ENCODE measurements around the gene MROH8.
"Not testable (repeated sequence)": the region's sequence is repeated elsewhere in the genome, so short reads cannot be mapped to it uniquely, and the experiment has no call there.

MROH8 gene

GRCh38 chr20:37151529-37151928 lies 27.8 kb downstream of the MROH8 start:
- Histone ChIP-seq H3K27ac (ENCODE audit: low read depth, low read length, poor library complexity, severe bottlenecking) (no peak overlapping the region), H3K4me3 (ENCODE audit: low read depth, low read length, poor library complexity, severe bottlenecking) (no peak overlapping the region), H3K36me3 (ENCODE audit: insufficient read depth, low read length) (no peaks in the 10 kb centered on the region), H3K9ac (ENCODE audit: low read length) (no peak overlapping the region), H3K9me2 (ENCODE audit: low read depth, low read length) (no peaks in the 10 kb centered on the region), H3K79me2 (ENCODE audit: insufficient read depth, low read length) (no peaks in the 10 kb centered on the region), H2AFZ (ENCODE audit: low read length) (no peak overlapping the region), H3K27me3 (ENCODE audit: insufficient read depth, low read length) (no peaks in the 10 kb centered on the region), H4K20me1 (ENCODE audit: insufficient read depth, low read length) (no peaks in the 10 kb centered on the region), H3F3A (ENCODE audit: insufficient read depth, low read length) (no peaks in the 10 kb centered on the region), H3K9me3 (ENCODE audit: low read length) (no peaks in the 10 kb centered on the region), H3K4me1 (ENCODE audit: insufficient read depth, low read length, severe bottlenecking) (no peaks in the 10 kb centered on the region), H3K4me2 (ENCODE audit: low read length) (no peak overlapping the region)
- TF ChIP-seq EZH2 (IDR thresholded peaks at IDR 0.05; ENCODE audit: borderline replicate concordance, low read length) (no peak), CTCF (IDR thresholded peaks at IDR 0.05; ENCODE audit: low read length) (no peak)

- not testable (repeated sequence) for H3K9ac ChIP-seq (ENCODE audit: low read length); H3K9me2 ChIP-seq (ENCODE audit: low read depth, low read length); H3K9me3 ChIP-seq (ENCODE audit: low read length); H3K79me2 ChIP-seq (ENCODE audit: insufficient read depth, low read length); H3K4me1 ChIP-seq (ENCODE audit: insufficient read depth, low read length, severe bottlenecking); H3K4me2 ChIP-seq (ENCODE audit: low read length); H3K36me3 ChIP-seq (ENCODE audit: insufficient read depth, low read length); H3K27me3 ChIP-seq (ENCODE audit: insufficient read depth, low read length); H2AFZ ChIP-seq (ENCODE audit: low read length); H3F3A ChIP-seq (ENCODE audit: insufficient read depth, low read length); H4K20me1 ChIP-seq (ENCODE audit: insufficient read depth, low read length); H3K27ac ChIP-seq (ENCODE audit: low read depth, low read length, poor library complexity, severe bottlenecking); H3K4me3 ChIP-seq (ENCODE audit: low read depth, low read length, poor library complexity, severe bottlenecking)
These were observed 28.5 kb downstream of the MROH8 start for GRCh38 chr20:37150864-37151263.

GRCh38 chr20:37147250-37147649 lies 32.1 kb downstream of the MROH8 start:
- H4K20me1 ChIP-seq (ENCODE audit: insufficient read depth, low read length): no peaks in the 10 kb centered on the region
- no peaks in the 10 kb centered on the region for H3F3A ChIP-seq (ENCODE audit: insufficient read depth, low read length)
- no peak overlapping the region for H3K4me2 ChIP-seq (ENCODE audit: low read length)
- no peaks in the 10 kb centered on the region for H3K4me1 ChIP-seq (ENCODE audit: insufficient read depth, low read length, severe bottlenecking)
- no peak overlapping the region for H3K9ac ChIP-seq (ENCODE audit: low read length)
- no peaks in the 10 kb centered on the region for H3K79me2 ChIP-seq (ENCODE audit: insufficient read depth, low read length)
- H3K27ac ChIP-seq (ENCODE audit: low read depth, low read length, poor library complexity, severe bottlenecking): no peak overlapping the region
- no peaks in the 10 kb centered on the region for H3K27me3 ChIP-seq (ENCODE audit: insufficient read depth, low read length)
- H3K4me3 ChIP-seq (ENCODE audit: low read depth, low read length, poor library complexity, severe bottlenecking): no peak overlapping the region
- H3K9me2 ChIP-seq (ENCODE audit: low read depth, low read length): no peaks in the 10 kb centered on the region
- TF ChIP-seq EZH2 (IDR thresholded peaks at IDR 0.05; ENCODE audit: borderline replicate concordance, low read length) (no peak), CTCF (IDR thresholded peaks at IDR 0.05; ENCODE audit: low read length) (no peak)
- no peaks in the 10 kb centered on the region for H3K36me3 ChIP-seq (ENCODE audit: insufficient read depth, low read length)
- H2AFZ ChIP-seq (ENCODE audit: low read length): no peak overlapping the region
- H3K9me3 ChIP-seq (ENCODE audit: low read length): no peaks in the 10 kb centered on the region

- Histone ChIP-seq H3K79me2 (ENCODE audit: insufficient read depth, low read length) (no peaks in the 10 kb centered on the region), H4K20me1 (ENCODE audit: insufficient read depth, low read length) (no peaks in the 10 kb centered on the region), H3K36me3 (ENCODE audit: insufficient read depth, low read length) (no peaks in the 10 kb centered on the region), H3K4me3 (ENCODE audit: low read depth, low read length, poor library complexity, severe bottlenecking) (no peak overlapping the region), H3K27ac (ENCODE audit: low read depth, low read length, poor library complexity, severe bottlenecking) (no peak overlapping the region), H3K9me3 (ENCODE audit: low read length) (no peaks in the 10 kb centered on the region), H3K4me2 (ENCODE audit: low read length) (no peak overlapping the region), H3K9me2 (ENCODE audit: low read depth, low read length) (no peaks in the 10 kb centered on the region), H3F3A (ENCODE audit: insufficient read depth, low read length) (no peaks in the 10 kb centered on the region), H3K9ac (ENCODE audit: low read length) (no peak overlapping the region), H3K27me3 (ENCODE audit: insufficient read depth, low read length) (no peaks in the 10 kb centered on the region), H3K4me1 (ENCODE audit: insufficient read depth, low read length, severe bottlenecking) (no peaks in the 10 kb centered on the region), H2AFZ (ENCODE audit: low read length) (no peak overlapping the region)
- TF ChIP-seq EZH2 (IDR thresholded peaks at IDR 0.05; ENCODE audit: borderline replicate concordance, low read length) (no peak), CTCF (IDR thresholded peaks at IDR 0.05; ENCODE audit: low read length) (no peak)
These were observed 34.4 kb downstream of the MROH8 start for GRCh38 chr20:37144856-37145404.

Data from OCI-LY1 (cell line).